Fibroblast of skin of abdomen (primary cell): Measurements from ENCODE around the gene SHOC2.

Experiments
- DNase-seq: peaks from one replicate; pipeline ENCODE4 v3.0.0-alpha.2; 2013

SHOC2 gene

DNA sequence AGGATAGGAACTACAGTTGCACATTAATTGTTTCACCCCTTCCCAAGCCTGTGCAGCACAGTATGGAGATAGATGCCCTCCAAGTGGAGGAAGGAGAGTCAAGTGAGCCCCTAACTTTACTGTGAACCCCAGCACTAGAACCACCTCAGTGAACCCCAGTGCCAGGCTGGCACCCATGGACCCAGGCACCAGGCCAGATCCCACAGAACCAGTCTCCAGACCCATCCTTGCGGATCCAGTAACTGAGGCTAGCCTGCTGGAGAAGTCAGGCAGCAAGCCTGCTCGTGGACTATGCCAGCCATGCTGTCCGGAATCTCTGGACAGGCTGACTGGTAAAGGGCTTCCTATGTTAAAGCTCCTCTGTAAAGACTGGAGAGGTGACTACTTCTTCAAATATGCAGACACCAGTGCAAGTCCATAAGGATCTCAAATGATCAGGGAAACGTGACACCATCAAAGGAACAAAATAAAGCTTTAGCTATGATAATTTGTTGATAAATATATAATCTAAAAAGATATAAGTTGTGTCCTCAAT, 27.7 kb downstream of the SHOC2 start:
- DNase-seq: peak; percentile 55

DNA sequence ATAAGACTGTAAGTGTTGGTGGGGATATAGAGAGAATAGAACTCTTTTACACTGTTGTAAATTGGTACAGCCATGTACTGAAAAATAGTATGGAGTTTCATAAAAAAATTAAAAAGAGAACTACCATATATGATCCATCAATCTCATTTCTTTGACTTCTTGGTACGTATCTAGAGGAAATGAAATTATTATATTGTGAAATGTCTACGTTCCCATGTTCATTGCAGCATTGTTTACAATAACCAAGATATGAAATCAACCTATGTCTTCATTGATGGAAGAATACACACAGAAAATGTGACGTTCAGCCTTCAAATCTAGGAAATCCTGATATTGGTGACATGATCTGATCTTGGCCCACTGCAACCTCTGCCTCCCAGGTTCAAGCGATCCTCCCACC, 32.0 kb downstream of the SHOC2 start:
- no peak for DNase-seq

- no peak for DNase-seq
These were observed 38.2 kb downstream of the SHOC2 start for GRCh38 chr10:110957606-110958005.

DNA sequence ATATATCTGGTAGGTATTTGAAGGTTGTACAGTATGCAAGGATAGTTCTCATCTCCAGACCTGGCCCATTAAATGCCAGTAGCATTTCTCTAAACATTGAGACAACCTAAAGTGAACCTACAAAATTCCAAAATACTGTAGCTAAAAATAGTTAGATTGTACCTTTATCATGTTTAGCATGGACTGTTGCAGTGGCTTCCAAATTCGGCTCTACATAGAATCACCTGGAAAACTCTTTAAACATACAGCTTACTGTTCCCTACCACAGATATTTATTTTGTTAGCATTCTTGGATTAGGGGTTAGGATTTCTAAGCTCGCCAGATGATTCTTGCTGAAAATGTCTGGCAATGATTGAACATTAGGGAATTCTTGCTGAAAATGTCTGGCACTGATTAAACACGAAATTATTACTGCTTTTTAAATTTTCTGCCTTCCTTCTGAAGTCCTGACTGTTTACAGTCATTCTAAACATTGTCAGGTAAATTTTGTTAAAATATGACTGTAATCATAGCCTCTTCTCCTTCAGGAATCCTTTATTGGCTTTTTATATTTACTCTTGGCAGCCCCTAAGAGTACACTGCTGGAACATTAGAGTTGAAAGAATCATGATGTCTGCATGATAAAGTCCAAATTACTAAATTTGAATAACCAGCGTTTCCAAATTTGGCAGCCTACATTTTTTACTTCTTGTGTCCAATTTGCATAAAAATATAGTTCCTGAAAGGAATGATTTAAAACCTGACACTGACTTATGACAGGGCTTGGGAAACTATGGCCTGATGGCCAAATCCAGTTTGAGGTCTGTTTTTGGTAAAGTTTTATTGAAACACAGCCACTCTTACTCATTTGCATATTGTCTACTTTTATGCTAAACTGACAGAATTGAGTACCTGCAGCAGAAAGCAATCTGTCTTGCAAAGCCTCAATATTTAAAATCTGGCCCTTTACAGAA, 40.3 kb downstream of the SHOC2 start:
- peak; percentile 50 for DNase-seq

- no peak for DNase-seq
These were observed 40.9 kb downstream of the SHOC2 start for GRCh38 chr10:110960333-110960712.

DNA sequence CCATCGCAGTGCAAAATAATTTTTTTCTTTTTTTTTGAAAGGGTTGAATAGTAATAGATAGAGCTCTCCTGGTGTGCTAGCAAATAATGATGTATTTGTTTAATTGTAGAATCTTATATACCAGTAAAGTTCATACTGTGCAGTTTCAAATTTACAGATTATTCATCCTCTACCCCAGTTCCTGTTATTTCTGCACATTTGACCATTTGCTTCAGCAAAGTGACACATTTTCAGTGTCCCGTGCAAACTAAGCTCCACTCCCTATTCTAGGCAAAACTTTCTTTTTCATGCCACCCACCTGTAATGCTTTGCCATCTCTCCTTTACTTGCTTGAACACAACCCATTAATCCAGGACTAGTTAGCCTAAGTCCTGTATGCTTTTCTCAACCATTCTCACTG, 43.0 kb downstream of the SHOC2 start:
- DNase-seq: no peak

- no peak for DNase-seq
These were observed 43.8 kb downstream of the SHOC2 start for GRCh38 chr10:110963162-110963561.

GRCh38 chr10:110964681-110965080, 45.3 kb downstream of the SHOC2 start:
- DNase-seq: no peak

- DNase-seq: no peak
These were observed 45.8 kb downstream of the SHOC2 start for GRCh38 chr10:110965216-110965615.

- peak; percentile 17 for DNase-seq
These were observed 46.7 kb downstream of the SHOC2 start for GRCh38 chr10:110966146-110966545.

- DNase-seq: no peak
These were observed 47.7 kb downstream of the SHOC2 start for GRCh38 chr10:110967009-110967630.

DNA sequence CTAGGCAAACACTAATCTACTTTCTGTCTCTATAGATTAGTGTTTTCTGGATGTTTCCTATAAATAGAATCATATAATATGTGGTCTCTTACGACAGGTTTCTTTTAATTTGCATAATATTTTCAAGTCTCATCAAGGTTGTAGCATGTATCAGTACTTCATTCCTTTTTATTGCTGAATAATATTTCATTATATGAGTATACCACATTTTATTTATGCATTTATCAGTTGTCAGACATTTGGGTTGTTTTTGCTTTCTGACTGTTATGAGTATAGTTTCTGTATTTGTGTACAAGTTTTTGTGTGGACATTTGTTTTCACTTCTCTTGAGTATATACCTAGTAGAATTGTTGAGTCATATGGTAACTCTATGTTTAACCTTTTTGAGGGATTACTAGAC, 48.2 kb downstream of the SHOC2 start:
- no peak for DNase-seq

DNA sequence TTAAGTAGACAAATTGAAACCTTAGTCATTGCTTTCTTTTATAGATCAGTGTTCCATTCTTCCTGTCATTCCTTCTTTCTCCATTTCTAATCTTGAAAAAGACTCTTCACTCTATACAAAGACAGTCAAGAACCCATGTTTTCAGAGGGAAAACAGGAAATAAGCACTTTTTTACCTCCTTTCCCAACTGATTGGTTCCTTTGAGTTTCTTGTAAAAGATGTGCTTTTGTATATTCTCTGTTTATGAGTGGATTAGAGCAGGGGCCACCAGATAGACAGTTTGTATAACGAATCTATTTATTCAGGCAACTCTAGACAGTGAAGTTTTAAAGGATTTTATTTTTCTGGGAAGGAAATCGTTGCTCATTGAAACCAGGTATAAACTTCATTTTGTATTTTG, 49.8 kb downstream of the SHOC2 start:
- no peak for DNase-seq

- DNase-seq: no peak
These were observed 52.2 kb downstream of the SHOC2 start for GRCh38 chr10:110971638-110972037.

- no peak for DNase-seq
These were observed 53.1 kb downstream of the SHOC2 start for GRCh38 chr10:110972231-110973134.

GRCh38 chr10:110973400-110973799, 54.0 kb downstream of the SHOC2 start:
- DNase-seq: no peak

DNA sequence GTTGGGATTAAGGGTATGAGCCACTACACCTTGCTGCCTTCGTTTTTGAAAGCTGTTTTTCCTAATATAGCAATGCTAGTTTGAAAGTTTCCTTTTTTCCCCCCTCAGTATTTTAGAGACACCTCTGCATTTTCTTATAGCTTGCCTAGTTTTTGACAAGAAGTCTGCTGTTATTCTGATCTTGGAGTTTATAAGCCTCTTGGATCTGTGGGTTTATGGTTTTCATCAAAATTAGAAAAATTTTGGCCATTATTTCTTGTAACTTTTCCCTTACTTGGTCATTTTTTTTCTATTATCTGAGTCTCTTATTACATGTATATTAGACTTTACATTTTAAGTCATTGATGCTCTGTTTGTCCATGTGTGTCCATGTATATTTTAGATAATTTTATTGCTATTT, 57.2 kb downstream of the SHOC2 start:
- DNase-seq: no peak

DNA sequence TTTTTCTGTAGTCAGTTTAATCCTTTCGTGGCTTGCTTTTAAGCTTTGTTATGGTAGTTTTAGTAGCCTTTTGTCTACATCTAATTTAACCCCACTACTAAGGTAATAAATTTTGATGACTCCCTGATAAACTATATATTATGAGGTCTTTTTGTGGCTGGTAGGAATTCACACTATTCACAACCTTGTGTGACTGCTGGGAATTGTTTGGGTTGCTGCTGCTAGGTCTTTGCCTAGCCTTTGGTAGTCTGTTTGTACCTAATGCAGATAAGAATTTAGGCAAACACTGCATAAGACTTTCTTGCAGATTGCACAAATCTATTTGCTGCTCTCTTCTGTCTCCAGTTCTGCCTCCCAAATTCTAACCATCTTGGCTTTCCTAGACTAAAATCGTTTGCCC, 58.3 kb downstream of the SHOC2 start:
- peak; percentile 76 for DNase-seq

DNA sequence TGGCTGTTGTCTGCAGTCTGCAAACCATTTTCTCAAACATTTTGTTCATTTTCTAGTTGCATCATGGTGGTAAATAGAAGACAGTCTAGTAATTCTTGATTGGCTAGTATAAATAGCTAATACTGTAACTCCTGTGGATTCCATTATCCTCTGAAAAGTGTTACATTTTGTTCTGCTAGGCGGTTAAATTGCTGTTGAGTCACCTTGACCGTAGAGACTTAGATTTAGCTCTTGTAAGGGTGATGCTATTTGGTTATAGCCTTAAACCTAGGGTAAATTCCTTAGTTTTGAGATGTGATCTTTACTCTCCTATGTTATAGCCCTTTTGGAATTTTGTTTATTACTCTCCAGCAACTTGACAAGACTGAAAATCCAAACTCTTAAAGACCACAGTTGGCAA, 58.8 kb downstream of the SHOC2 start:
- peak; percentile 49 for DNase-seq

DNA sequence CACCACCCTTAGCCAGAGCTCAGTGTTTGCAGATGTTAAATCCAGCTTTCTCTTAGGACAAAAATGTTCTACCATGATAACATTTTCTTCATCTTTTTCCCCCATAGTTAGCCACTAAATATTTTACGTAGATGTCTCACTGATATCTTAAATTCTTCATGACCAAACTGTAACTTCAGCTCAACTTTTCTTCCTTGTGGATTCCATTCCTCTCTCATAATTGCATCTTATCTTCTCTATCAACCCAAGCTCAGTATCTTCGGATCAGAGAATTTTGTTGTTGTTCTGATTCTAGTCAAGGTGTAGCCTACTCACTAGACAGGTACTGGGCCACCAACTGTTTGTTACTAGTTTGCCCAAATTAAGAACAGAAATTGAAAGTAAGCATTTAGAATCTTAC, 60.2 kb downstream of the SHOC2 start:
- DNase-seq: no peak

GRCh38 chr10:110980807-110981206, 61.4 kb downstream of the SHOC2 start:
- DNase-seq: no peak

DNA sequence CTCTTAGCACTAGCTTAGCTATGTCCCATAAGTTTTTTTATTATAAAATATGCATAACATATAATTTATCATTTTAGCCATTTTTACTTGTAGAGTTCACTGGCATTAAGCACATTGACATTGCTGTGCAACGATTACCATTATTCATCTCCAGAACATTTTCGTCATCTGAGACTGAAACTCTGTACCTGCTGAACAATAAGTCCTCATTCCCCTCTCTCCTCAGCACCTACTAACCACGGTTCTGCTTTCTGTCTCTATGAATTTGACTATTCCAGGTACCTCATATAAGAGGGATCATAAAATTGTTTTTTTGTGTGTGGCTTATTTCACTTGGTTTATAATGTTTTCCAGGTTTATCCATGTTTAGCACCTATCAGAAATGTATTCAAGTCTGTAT, 64.1 kb downstream of the SHOC2 start:
- no peak for DNase-seq
